AG04450 (cell line): Measurements from ENCODE around the gene CRYAB. TPM values are rescaled to one million over a fixed set of nuclear protein-coding genes. Genes with fewer than 3 reads are reported as not detected.
"Not testable (repeated sequence)": the region's sequence is repeated elsewhere in the genome, so short reads cannot be mapped to it uniquely, and the experiment has no call there.

Source experiments
- CTCF ChIA-PET: fragments of 300-600, 350-600 bp; formaldehyde crosslinking; extraction: SDS; loops from one replicate; lab custom pipeline; 2022; ENCODE audit warnings: antibody characterized with exemption, inconsistent platforms; lab: Charles Lee
- POLR2A ChIA-PET: fragments of 350-600 bp; formaldehyde crosslinking; extraction: SDS; loops from one replicate; lab custom pipeline; 2021; ENCODE audit warnings: antibody characterized with exemption, inconsistent platforms; lab: Yijun Ruan, JAX
- DNase-seq: peaks from one replicate; pipeline ENCODE4 v3.0.0-alpha.2; 2011; ENCODE audit warnings: low read depth, low spot score
- H3K27ac ChIP-seq: one replicate; pipeline ENCODE4 v1.5.1; 2012; ENCODE audit warnings: low read depth, low read length, control low read depth
- H3K27me3 ChIP-seq: one replicate; pipeline ENCODE4 v1.6.0; 2012; ENCODE audit warnings: low read length; ENCODE audit not compliant: control insufficient read depth, insufficient read depth
- H3K4me3 ChIP-seq: 2 replicates; pipeline ENCODE4 v1.5.1; 2011; ENCODE audit warnings: mild to moderate bottlenecking, low read depth, low read length, control low read depth
- H3K9me3 ChIP-seq: 2 replicates; pipeline ENCODE4 v1.5.1; 2012; ENCODE audit warnings: low read length; ENCODE audit not compliant: control insufficient read depth, insufficient read depth
- polyA plus RNA-seq: library from polyadenylated mRNA; depleted of rRNA; stranded (reverse); fragments of >200 nt; gene quantifications from 2 replicates; pipeline ENCODE4 v1.2.3, GENCODE V29; 2011
- TF ChIP-seq, protein P1 (sequence below): IDR thresholded peaks from 2 replicates; pipeline ENCODE4 v1.5.1; 2011; ENCODE audit warnings: low read depth, low read length, control low read depth, inconsistent platforms

CRYAB gene
- polyA plus RNA-seq, 1 experiment, result 6.3 TPM

DNA sequence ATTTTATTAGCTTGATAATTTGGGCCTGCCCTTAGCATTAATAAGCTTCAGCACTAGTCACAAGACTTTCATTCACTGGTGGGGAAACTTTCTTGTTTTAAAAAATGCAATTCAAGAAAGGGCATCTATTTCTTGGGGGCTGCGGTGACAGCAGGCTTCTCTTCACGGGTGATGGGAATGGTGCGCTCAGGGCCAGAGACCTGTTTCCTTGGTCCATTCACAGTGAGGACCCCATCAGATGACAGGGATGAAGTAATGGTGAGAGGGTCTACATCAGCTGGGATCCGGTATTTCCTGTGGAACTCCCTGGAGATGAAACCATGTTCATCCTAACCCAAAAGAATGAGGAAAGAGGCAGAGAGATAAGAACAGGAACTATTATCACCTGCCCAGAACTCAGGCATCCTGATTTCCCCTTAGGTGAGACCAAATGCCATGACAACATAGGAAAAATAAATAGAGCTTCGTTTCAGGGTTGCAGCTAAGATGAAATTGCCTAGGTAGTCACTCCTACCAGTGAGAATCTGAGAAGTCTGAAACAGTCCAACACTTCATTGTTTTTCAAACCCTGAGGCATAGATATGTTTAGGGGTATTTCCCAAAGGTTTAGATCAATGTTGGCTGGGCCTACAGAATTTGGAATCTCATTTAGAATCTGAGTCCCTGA lies 2.8 kb downstream of the CRYAB start:
- ChIA-PET CTCF (no interaction called here), POLR2A (no interaction called here)
- Histone ChIP-seq H3K27me3 (peaks cover 3% of the 10 kb centered on the region), H3K9me3 (no peaks in the 10 kb centered on the region; the same call in 1 of the 2 replicates), H3K27ac (no peak overlapping the region), H3K4me3 (no peak overlapping the region)
- TF ChIP-seq, protein P1, sequence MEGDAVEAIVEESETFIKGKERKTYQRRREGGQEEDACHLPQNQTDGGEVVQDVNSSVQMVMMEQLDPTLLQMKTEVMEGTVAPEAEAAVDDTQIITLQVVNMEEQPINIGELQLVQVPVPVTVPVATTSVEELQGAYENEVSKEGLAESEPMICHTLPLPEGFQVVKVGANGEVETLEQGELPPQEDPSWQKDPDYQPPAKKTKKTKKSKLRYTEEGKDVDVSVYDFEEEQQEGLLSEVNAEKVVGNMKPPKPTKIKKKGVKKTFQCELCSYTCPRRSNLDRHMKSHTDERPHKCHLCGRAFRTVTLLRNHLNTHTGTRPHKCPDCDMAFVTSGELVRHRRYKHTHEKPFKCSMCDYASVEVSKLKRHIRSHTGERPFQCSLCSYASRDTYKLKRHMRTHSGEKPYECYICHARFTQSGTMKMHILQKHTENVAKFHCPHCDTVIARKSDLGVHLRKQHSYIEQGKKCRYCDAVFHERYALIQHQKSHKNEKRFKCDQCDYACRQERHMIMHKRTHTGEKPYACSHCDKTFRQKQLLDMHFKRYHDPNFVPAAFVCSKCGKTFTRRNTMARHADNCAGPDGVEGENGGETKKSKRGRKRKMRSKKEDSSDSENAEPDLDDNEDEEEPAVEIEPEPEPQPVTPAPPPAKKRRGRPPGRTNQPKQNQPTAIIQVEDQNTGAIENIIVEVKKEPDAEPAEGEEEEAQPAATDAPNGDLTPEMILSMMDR, result no peak
- DNase-seq, result no peak

- DNase-seq, result no peak
- no peaks in the 10 kb centered on the region for H3K9me3 ChIP-seq
- TF ChIP-seq, protein P1, result no peak
- ChIA-PET POLR2A (no interaction called here), CTCF (interaction anchor here (0.6 to 1.2 kb wide), 2 partner anchors 25 to 239 kb away, joined by 3 to 5 read pairs; no protein-coding TSS in a partner anchor)
- no peak overlapping the region for H3K4me3 ChIP-seq
- peaks cover 3% of the 10 kb centered on the region for H3K27me3 ChIP-seq
- no peak overlapping the region for H3K27ac ChIP-seq
These were observed 4.9 kb downstream of the CRYAB start for GRCh38 chr11:111906680-111907079.

DNA sequence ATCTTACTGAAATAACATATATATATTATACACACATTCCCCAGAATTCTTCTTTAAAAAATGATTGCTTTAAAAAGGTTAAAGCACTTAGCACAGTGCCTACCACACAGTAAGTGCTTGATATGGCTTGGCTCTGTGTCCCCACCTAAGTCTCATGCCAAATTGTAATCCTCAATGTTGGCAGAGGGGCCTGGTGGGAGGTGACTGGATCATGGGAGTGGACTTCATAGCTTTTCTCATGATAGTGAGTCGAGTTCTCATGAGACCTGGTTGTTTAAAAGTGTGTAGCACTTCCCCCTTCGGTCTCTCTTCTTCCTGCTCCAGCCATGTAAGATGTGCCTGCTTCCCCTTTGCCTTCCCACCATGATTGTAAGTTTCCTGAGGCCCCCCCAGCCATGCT lies 6.2 kb downstream of the CRYAB start:
- Histone ChIP-seq H3K4me3 (no peak overlapping the region), H3K27ac (no peak overlapping the region), H3K27me3 (no peaks in the 10 kb centered on the region), H3K9me3 (no peaks in the 10 kb centered on the region)
- no peak for DNase-seq
- ChIA-PET POLR2A (no interaction called here), CTCF (interaction anchor here (0.5 kb wide), 1 partner anchor 889 kb away, joined by 7 read pairs; no protein-coding TSS in a partner anchor)
- TF ChIP-seq, protein P1, result no peak

GRCh38 chr11:111886844-111887243 lies 24.7 kb downstream of the CRYAB start:
- H3K27me3 ChIP-seq, result no peaks in the 10 kb centered on the region
- POLR2A ChIA-PET, result no interaction called here
- H3K9me3 ChIP-seq, result no peaks in the 10 kb centered on the region
- TF ChIP-seq, protein P1, result no peak
- H3K4me3 ChIP-seq, result no peak overlapping the region
- H3K27ac ChIP-seq, result no peak overlapping the region
- CTCF ChIA-PET, result interaction anchor here (1.3 kb wide), 1 partner anchor 45 kb away, joined by 5 read pairs; no protein-coding TSS in a partner anchor
- no peak for DNase-seq

DNA sequence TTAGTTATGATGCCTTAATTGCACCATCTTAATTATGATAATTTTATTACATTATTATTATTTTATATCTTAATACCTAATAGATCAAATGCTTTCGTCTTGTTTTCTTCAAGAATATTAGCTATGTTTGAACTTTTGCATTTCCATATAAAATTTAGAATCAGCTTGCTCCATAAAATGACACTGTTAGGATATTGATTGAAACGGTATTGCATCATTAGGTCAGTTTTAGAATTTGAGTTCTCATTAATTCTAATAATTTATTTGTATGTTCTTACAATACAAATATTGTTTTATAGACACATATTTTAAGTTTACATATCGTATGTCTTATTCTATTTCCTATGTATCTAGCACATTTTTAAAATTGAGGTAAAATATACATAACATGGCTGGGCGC lies 25.5 kb downstream of the CRYAB start:
- DNase-seq, result no peak
- TF ChIP-seq, protein P1, result no peak
- H3K9me3 ChIP-seq, result no peaks in the 10 kb centered on the region
- no peaks in the 10 kb centered on the region for H3K27me3 ChIP-seq
- no peak overlapping the region for H3K27ac ChIP-seq
- ChIA-PET POLR2A (no interaction called here), CTCF (no interaction called here)
- H3K4me3 ChIP-seq, result no peak overlapping the region

DNA sequence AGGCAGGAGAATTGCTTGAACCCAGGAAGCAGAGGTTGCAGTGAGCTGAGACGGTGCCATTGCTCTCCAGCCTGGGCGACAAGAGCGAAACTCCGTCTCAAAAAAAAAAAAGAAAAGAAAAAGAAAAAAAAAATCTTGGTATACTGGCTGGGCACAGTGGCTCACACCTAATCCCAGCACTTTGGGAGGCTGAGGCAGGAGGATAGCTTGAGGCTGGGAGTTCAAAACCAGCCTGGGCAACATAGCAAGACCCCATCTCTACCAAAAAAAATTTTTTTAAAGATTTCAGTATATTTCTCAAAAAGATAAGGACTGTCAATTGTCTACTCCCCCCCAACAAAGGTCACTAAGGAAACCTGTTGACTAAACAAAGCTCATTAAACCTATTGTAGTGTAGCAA lies 26.5 kb downstream of the CRYAB start:
- DNase-seq, H3K4me3 ChIP-seq, H3K27ac ChIP-seq, H3K27me3 ChIP-seq, POLR2A ChIA-PET, H3K9me3 ChIP-seq: not testable (repeated sequence)
- CTCF ChIA-PET, result interaction anchor here (0.6 kb wide), 1 partner anchor 123 kb away, joined by 3 read pairs; no protein-coding TSS in a partner anchor
